Measurements from ENCODE around the gene ARHGEF10L.

ARHGEF10L gene

GRCh38 chr1:17572264-17572985 lies 32.9 kb downstream of the ARHGEF10L start:
- DNase-seq: no peak

GRCh38 chr1:17573518-17574041 lies 34.1 kb downstream of the ARHGEF10L start:
- no peak for DNase-seq

DNA sequence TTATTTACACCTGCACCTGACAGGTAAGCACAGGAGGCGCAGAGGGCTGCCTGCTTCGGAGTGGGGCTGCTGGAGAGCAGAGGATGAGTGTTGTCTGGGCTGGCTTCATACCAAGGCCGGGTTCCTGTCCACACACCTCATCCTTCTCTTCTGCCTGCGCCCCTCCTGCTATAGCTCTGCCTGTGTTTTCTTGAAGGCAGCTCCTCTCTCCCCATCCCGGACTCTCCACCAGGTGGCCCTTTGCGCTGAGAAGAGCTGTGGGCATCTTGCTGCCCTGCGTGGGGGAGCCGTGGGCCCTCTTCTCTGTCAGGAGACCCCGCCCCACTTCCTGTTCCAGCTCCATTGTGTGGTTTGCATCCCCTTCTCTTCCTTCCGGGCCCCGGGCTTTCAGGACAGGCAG lies 35.0 kb downstream of the ARHGEF10L start:
- DNase-seq: no peak

DNA sequence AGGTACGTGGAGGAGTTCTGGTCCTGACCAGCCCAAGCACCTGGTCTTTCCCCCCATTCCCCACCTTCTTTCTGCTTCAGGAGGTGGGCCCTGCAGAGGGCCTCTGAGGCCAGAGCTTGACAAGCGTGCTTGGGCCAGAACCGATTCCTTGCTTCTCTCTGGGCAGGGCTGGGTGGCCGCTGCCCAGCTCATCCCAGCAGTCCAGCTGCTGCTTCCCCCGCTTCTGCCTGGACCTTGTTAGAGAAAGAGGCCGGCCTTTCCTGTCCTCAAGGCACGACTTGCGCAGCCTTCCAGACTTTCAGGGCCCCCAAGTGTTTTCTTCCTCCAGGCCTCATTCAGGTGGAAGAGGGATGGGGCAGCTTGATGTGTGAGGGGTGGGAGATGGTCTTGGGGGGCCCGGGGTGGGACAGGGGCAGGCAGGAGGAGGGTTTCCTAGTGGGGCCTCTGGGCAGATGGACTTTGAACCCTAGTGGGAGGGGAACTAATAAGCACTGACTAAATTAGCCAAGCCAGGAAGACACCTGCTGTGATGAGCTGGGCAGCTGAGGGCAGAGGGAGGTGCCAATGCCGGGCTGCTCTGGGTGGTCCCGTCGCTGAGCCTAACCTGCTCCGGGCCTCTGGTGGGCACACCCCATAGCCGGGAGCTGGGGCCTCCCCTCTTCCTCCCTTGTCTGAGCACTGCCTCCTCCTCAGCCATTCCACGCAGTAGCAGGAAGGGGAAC lies 36.5 kb downstream of the ARHGEF10L start:
- no peak for DNase-seq

GRCh38 chr1:17576519-17576853 lies 37.0 kb downstream of the ARHGEF10L start:
- no peak for DNase-seq

- no peak for DNase-seq
Measured at GRCh38 chr1:17577907-17578297, 38.4 kb downstream of the ARHGEF10L start.

- DNase-seq: no peak
Measured at GRCh38 chr1:17579951-17580939, 40.7 kb downstream of the ARHGEF10L start.

- DNase-seq: no peak
Measured at GRCh38 chr1:17581389-17582123, 42.1 kb downstream of the ARHGEF10L start.

DNA sequence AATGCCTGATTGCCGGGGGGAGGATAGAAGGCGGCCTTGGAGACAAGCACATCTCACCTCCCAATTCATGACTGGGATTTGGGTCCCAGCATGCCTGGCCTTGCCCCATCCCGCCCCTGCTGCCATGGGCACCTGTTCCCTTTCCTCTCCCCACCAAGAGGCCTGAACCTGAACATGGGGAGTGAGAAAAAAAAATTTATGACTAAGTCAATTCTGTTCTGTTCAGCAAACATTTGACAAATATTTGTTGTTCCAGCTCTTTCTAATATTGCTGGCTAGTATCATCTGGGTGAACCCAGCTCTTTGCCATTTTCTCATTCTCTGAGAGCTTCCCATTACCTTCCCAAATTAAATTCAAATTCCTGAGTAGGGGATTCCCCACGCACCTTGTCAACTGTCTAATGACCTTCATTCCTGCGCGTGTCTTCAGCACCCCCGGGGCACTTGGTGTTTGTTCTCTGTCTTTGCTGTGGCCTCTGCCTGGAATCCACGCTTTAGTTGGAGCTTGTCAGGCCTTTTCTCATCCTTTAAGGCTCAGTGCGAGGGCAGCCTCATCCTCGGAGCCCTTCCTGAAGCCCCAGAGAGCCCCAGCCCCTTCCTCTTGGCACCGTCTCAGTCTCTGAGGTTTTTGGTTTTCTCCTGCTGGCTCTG lies 42.8 kb downstream of the ARHGEF10L start:
- no peak for DNase-seq

- no peak for DNase-seq
Measured at GRCh38 chr1:17584539-17584938, 45.0 kb downstream of the ARHGEF10L start.

- DNase-seq: no peak
Measured at GRCh38 chr1:17585266-17585987, 45.9 kb downstream of the ARHGEF10L start.

DNA sequence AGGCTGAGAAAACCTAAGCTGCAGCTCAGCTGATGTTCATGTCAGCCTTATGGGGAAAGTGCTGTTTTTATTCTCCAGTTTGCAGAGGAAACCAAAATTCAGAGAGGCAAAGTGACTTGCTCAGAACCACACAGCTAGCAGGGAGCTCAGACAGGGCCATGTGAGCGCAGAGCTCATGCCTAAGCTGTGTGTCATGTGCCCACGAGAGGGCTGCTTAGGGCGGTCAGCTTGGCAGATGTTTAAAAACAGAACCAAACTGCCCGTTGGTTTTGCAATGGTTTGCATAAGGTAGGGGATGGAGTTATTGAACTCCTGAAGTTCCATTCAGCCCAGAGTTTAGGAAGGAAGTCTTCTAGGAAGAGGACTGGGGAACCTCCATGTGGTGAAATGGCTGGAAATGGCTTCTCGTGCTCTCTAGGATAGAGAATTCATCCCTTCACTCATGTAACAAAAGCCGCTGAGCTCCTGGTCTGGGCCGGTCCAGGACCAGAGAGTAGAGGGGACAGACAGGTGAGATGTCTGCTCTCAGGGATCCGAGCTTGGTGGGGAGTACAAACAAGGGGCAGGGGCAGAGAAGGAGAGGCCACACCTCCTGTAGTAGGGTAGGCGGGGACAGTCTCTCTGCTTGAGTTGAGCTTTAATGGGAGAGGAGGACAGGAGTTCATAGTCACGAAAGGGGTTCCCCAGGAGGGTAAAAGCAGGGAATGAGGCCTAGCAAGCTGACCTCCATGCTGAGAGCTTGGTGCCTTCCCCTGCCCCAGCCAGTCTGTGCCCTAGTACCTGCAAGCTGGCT lies 46.9 kb downstream of the ARHGEF10L start:
- no peak for DNase-seq

DNA sequence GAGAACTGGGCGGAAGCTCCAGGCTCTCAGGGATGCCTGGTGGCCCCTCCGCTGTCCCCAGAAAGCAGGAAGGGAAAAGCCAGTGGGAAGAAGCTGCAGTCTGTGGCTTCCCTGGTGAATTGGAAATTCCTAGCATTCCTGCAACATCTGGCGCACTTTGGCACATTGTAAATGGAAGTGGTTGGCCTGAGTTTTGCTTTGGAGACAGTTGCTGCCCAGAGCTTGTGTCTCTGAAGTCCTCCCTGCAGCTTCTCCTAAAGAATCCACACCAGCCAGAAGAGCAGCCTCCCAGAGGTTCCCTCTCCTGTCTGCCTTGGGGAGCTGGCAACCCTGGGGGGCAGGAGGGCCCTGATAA lies 48.2 kb downstream of the ARHGEF10L start:
- DNase-seq: no peak

DNA sequence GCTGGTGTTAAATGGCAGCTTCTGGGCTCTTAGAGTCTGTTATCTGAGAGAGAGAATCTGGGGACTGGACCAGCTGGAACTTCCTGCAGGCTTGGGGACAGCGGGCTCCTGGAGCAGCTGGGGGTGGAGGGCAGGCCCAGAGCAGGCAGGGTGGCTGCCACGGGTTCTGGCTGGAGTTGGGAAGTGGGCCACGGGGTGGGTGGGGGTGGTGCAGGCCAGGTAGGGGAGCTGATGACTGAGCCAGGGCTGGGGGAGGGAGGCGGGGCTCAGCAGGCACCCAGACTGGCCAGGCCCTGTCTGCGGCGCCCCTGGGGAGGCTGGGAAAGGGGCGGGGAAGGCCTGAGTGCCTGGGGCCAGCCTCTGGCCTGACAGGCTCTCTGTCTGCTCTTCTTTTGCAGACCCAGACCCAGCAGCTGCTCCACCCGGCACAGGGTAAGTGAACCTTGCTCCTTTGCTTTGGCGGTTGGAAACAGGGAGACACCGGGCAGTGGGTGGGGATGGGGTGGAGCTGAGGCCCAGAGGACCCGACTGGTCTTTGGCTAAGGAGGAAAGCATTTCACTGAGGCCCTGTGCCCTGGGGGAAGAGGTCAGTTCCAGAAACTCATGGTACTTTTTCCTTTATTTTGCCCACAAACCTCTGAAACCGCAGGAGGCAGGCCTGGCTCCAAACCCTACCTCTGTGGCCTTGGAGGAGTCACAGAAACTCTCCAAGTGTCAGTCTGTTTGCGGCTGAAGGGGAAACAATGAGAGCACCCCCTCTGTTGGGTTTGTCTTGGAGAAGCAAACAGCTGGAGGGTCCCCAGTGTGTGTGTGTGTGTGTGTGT lies 48.8 kb downstream of the ARHGEF10L start:
- DNase-seq: no peak

DNA sequence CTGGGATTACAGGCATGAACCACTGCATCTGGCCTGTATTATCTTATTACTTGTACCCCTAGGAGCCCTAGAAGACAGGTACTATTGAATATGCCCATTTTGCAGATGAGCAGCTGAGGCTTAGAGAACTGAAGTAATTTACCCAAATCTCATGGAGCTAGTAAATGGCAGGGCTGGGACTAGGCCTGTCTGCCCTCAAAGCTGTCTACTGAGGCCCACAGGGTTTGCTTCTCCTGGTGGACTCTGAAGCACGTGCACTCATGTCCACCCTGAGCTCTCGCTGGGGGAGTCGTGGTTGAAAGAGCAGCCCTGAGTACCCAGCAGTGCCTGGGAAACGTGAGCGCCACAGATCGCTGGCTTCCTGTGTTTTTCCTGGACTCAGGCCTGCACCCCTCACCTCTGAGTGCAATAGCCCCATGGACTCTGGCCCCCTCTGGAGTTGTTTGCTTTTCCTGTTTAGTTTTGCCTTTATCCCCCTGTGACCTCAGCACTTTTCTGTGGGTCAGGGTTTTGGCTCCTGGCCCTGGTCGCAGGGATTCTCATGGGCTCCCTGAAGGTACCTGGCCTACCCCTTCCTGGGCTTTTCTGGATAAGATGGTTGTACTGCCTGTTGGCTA lies 52.4 kb downstream of the ARHGEF10L start:
- DNase-seq: no peak

DNA sequence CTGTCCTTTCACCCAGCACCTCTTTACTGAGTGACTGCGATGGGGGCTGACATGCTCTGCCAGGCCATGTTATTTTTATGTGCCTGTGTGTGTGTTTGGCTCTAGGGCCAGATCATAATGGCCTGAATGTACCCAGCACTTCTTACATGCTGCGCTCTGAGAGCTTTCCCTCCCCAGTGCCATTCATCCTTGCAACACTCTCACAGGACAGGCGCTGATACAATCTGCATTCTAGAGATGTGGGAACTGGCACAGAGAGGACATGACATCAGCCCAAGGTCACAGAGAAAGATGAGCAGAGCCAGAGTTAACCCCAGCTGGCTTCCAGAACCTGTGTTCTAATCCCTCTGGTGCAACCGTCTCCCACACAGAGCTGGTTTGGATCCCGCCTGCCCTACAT lies 54.5 kb downstream of the ARHGEF10L start:
- no peak for DNase-seq

GRCh38 chr1:17594690-17595601 lies 55.4 kb downstream of the ARHGEF10L start:
- no peak for DNase-seq

DNA sequence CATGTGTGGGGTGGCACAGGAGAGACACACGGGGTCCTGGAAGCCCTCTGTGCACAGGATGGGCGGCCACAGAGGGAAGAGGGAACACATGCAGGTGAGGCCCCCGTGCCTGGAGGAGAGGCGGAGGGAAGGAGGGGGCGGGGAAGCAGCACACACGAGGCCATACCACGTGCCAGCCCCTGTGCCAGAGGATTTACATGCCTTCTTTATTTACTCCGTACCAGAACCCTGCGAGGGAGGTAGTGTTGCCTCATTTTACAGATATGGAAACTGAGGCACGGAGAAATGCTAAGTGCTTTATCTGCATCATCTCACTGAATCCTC lies 56.1 kb downstream of the ARHGEF10L start:
- DNase-seq: no peak

Data from NCI-H1930 (cell line).